Colonic mucosa (tissue), 4 donors: ENCODE measurements around the gene PES1. TPM values are rescaled to one million over a fixed set of nuclear protein-coding genes. Genes with fewer than 3 reads are reported as not detected.

Experiments used
- DNase-seq: peaks from one replicate; pipeline ENCODE4 v3.0.0-alpha.2; 2020
- H3K27ac ChIP-seq: fragments of 200-600 bp; one replicate; pipeline ENCODE4 v1.8.0; 2021
- H3K27me3 ChIP-seq: fragments of 200-600 bp; one replicate; pipeline ENCODE4 v1.8.0; 2021
- H3K36me3 ChIP-seq: fragments of 200-600 bp; one replicate; pipeline ENCODE4 v1.8.0; 2021
- H3K4me1 ChIP-seq: fragments of 200-600 bp; one replicate; pipeline ENCODE4 v1.8.0; 2021; ENCODE audit warnings: mild to moderate bottlenecking
- H3K4me3 ChIP-seq: fragments of 200-600 bp; one replicate; pipeline ENCODE4 v1.8.0; 2021
- H3K9ac ChIP-seq, 2 donors: one replicate each; pipeline ENCODE4 v1.7.0; 2013; ENCODE audit warnings: control low read depth in 2 of 2, low read depth in 2 of 2, low read length in 2 of 2
- H3K9me3 ChIP-seq: fragments of 200-600 bp; one replicate; pipeline ENCODE4 v1.8.0; 2021
- CTCF ChIP-seq: fragments of 200-600 bp; IDR thresholded peaks from one replicate; pipeline ENCODE4 v1.8.0; 2022; ENCODE audit warnings: antibody characterized with exemption, mild to moderate bottlenecking
- intact Hi-C: fragments of 100-400 bp; cut with DNase I; formaldehyde crosslinking; loops from one replicate; pipeline ENCODE4 v1.14.1; 2022
- total RNA-seq, 2 donors: library from RNA; stranded (reverse); fragmentation: NEBNext Ultra II Directional in 1 of 2; extraction: Animal tissue kit (Norgen Biotek cat#: 25700) in 1 of 2; gene quantifications; one replicate each; pipeline ENCODE4 v1.2.1, GENCODE V29; 2021
- donor health status: healthy.
- donor health status: DM: no; HTN: no; CAD: no.
- donor health status: DM: no; HTN: no; CAD: no.

PES1 gene
- total RNA-seq, 2 donors from 2014 or later = 44.2 to 98.3 TPM

GRCh38 chr22:30535182-30535581 lies 56.5 kb downstream of the PES1 start:
- TF ChIP-seq CTCF = no peak
- Histone ChIP-seq H3K27ac (no peak overlapping the region), H3K27me3 (peaks cover 3% of the 10 kb centered on the region), H3K9ac (no peak overlapping the region), H3K36me3 (no peaks in the 10 kb centered on the region), H3K4me1 (no peaks in the 10 kb centered on the region), H3K4me3 (no peak overlapping the region), H3K9me3 (no peaks in the 10 kb centered on the region)
- DNase-seq = no peak
- intact Hi-C loops = no loop called here

- Histone ChIP-seq H3K9ac (no peak overlapping the region), H3K36me3 (no peaks in the 10 kb centered on the region), H3K4me3 (no peak overlapping the region), H3K27ac (no peak overlapping the region), H3K27me3 (no peaks in the 10 kb centered on the region), H3K4me1 (no peaks in the 10 kb centered on the region), H3K9me3 (no peaks in the 10 kb centered on the region)
- no peak for TF ChIP-seq CTCF
- no peak for DNase-seq
- intact Hi-C loops = no loop called here
Measured at GRCh38 chr22:30531651-30532608, 59.8 kb downstream of the PES1 start.

GRCh38 chr22:30526656-30527055 lies 65.1 kb downstream of the PES1 start:
- no peak for TF ChIP-seq CTCF
- no peak for DNase-seq
- Histone ChIP-seq H3K27me3 (no peaks in the 10 kb centered on the region), H3K27ac (no peak overlapping the region), H3K9ac (no peak overlapping the region), H3K4me3 (no peak overlapping the region), H3K9me3 (no peaks in the 10 kb centered on the region), H3K36me3 (no peaks in the 10 kb centered on the region), H3K4me1 (no peaks in the 10 kb centered on the region)
- intact Hi-C loops = no loop called here

Other genes with a start within 250 kb of the PES1 start
- 100 to 1,000 TPM; 151 to 194 TPM for gene SF3A1, start 235.0 kb downstream of the PES1 start, total RNA-seq
- gene CCDC157, start 234.9 kb downstream of the PES1 start, total RNA-seq = 1 to 10 TPM; 1.1 to 1.6 TPM
- 1 to 10 TPM; 5.8 to 9.4 TPM for gene RNF215, start 204.5 kb downstream of the PES1 start, total RNA-seq
- 10 to 100 TPM in 1 of 2 donors, 1 to 10 TPM in 1; 2.0 to 10.3 TPM for gene SEC14L2, start 194.9 kb downstream of the PES1 start, total RNA-seq
- 10 to 100 TPM; 39.7 to 55.1 TPM for gene MTFP1, start 166.1 kb downstream of the PES1 start, total RNA-seq
- gene SEC14L3, start 119.9 kb downstream of the PES1 start, total RNA-seq = not detected
- gene SEC14L4, start 86.2 kb downstream of the PES1 start, total RNA-seq = not detected
- not detected for gene SEC14L6, start 45.2 kb downstream of the PES1 start, total RNA-seq
- gene GAL3ST1, start 17.2 kb downstream of the PES1 start, total RNA-seq = 10 to 100 TPM; 13.4 to 18.8 TPM
- gene TCN2, start 15.3 kb upstream of the PES1 start, total RNA-seq = 10 to 100 TPM in 1 of 2 donors, 1 to 10 TPM in 1; 9.3 to 27.0 TPM
- gene SLC35E4, start 43.9 kb upstream of the PES1 start, total RNA-seq = 1 to 10 TPM; 5.7 to 7.0 TPM
- 10 to 100 TPM; 15.2 to 17.1 TPM for gene DUSP18, start 76.0 kb upstream of the PES1 start, total RNA-seq
- gene OSBP2, start 103.0 kb upstream of the PES1 start, total RNA-seq = 1 to 10 TPM; 3.2 to 4.3 TPM